Measurements from ENCODE around the gene SH2B2.
"Not testable (repeated sequence)": the region's sequence is repeated elsewhere in the genome, so short reads cannot be mapped to it uniquely, and the experiment has no call there.

The SH2B2 gene

GRCh38 chr7:102320601-102321350, 34.1 kb downstream of the SH2B2 start:
- DNase-seq (ENCODE audit: low spot score): no peak
- no peak for TF ChIP-seq CTCF (IDR thresholded peaks at IDR 0.05)
- peak overlapping the region; percentile 27 for H3K4me3 ChIP-seq
- no peak overlapping the region for H3K27ac ChIP-seq

GRCh38 chr7:102321351-102322201, 34.9 kb downstream of the SH2B2 start:
- peak overlapping the region; percentile 27 for H3K4me3 ChIP-seq
- H3K27ac ChIP-seq: peak overlapping the region in 1 of 2 donors; percentile 16
- TF ChIP-seq CTCF (IDR thresholded peaks at IDR 0.05): no peak
- DNase-seq (ENCODE audit: low spot score): no peak

- DNase-seq (ENCODE audit: low spot score): no peak
- no peak for TF ChIP-seq CTCF (IDR thresholded peaks at IDR 0.05)
These were observed 35.6 kb downstream of the SH2B2 start for GRCh38 chr7:102322202-102322715.

GRCh38 chr7:102323914-102324195, 37.2 kb downstream of the SH2B2 start:
- no peak overlapping the region for H3K27ac ChIP-seq
- no peak overlapping the region for H3K4me3 ChIP-seq

More at GRCh38 chr7:102322202-102322715, 35.6 kb downstream of the SH2B2 start:
- Histone ChIP-seq H3K4me3 (no peak overlapping the region), H3K27ac (no peak overlapping the region)

GRCh38 chr7:102325106-102325505, 38.4 kb downstream of the SH2B2 start:
- DNase-seq (ENCODE audit: low spot score); H3K4me3 ChIP-seq; H3K27ac ChIP-seq: not testable (repeated sequence)

More at GRCh38 chr7:102323914-102324195, 37.2 kb downstream of the SH2B2 start:
- DNase-seq (ENCODE audit: low spot score): no peak
- TF ChIP-seq CTCF (IDR thresholded peaks at IDR 0.05): no peak

- H3K27ac ChIP-seq: no peak overlapping the region
- H3K4me3 ChIP-seq: no peak overlapping the region
- DNase-seq (ENCODE audit: low spot score): no peak
- no peak for TF ChIP-seq CTCF (IDR thresholded peaks at IDR 0.05)
These were observed 39.7 kb downstream of the SH2B2 start for GRCh38 chr7:102326157-102326889.

- H3K4me3 ChIP-seq; DNase-seq (ENCODE audit: low spot score); H3K27ac ChIP-seq: not testable (repeated sequence)
These were observed 40.5 kb downstream of the SH2B2 start for GRCh38 chr7:102327183-102327582.

- H3K27ac ChIP-seq; H3K4me3 ChIP-seq; DNase-seq (ENCODE audit: low spot score): not testable (repeated sequence)
These were observed 42.2 kb downstream of the SH2B2 start for GRCh38 chr7:102328863-102329262.

- DNase-seq (ENCODE audit: low spot score); H3K4me3 ChIP-seq; H3K27ac ChIP-seq: not testable (repeated sequence)
These were observed 42.7 kb downstream of the SH2B2 start for GRCh38 chr7:102329366-102329765.

GRCh38 chr7:102330666-102331460, 44.2 kb downstream of the SH2B2 start:
- H3K4me3 ChIP-seq; DNase-seq (ENCODE audit: low spot score); H3K27ac ChIP-seq: not testable (repeated sequence)

- H3K27ac ChIP-seq; DNase-seq (ENCODE audit: low spot score); H3K4me3 ChIP-seq: not testable (repeated sequence)
These were observed 48.9 kb downstream of the SH2B2 start for GRCh38 chr7:102335574-102335973.

All from coronary artery (tissue), 2 donors.